Measurements from ENCODE around the gene TMEM183A.

DNA sequence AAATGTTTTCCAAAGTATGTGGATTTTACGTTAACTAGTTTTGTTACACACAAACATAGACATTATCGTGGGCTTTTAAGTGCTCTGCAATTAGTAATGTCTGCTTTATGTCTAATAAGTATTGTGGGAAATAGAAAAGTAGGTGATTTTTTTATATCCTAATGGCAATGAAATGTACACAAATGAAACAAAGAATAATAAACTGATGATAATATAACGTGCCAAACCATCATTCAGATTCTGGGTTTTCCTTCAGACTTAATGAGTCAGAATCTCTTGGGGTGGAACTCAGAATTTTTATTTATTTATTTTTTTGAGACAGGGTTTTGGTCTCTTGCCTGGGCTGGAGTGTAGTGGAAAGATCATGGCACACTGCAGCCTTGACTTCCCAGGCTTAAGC lies 2.0 kb downstream of the TMEM183A start:
- TF ChIP-seq POLR2A (IDR thresholded peaks at IDR 0.05; ENCODE audit: low read depth) = no peak
- TF ChIP-seq CTCF (IDR thresholded peaks at IDR 0.05) = no peak
- no peak for TF ChIP-seq EP300 (IDR thresholded peaks at IDR 0.05)

Measured in esophagus muscularis mucosa (tissue), 4 donors.